Retinal pigment epithelial cell (primary cell): ENCODE data around the gene DCC.

Source experiments
- DNase-seq: peaks from one replicate; pipeline ENCODE4 v3.0.0-alpha.2; 2010; ENCODE audit warnings: low read depth
- H3K4me3 ChIP-seq: 2 replicates; pipeline ENCODE4 v1.5.1; 2011; ENCODE audit warnings: mild to moderate bottlenecking, low read length, control low read depth, moderate library complexity
- CTCF ChIP-seq: conservative IDR thresholded peaks from 2 replicates; pipeline ENCODE4 v1.5.1; 2011; ENCODE audit warnings: low read depth, low read length, control low read depth, inconsistent platforms

DCC gene

GRCh38 chr18:52598921-52599320 is 258.9 kb downstream of the DCC start:
- no peak for TF ChIP-seq CTCF
- no peak for DNase-seq

GRCh38 chr18:52602820-52603219 is 262.8 kb downstream of the DCC start:
- no peak overlapping the region for H3K4me3 ChIP-seq
- no peak for TF ChIP-seq CTCF
- no peak for DNase-seq

More at GRCh38 chr18:52598921-52599320, 258.9 kb downstream of the DCC start:
- H3K4me3 ChIP-seq: no peak overlapping the region

GRCh38 chr18:52605345-52605744 is 265.3 kb downstream of the DCC start:
- TF ChIP-seq CTCF: no peak
- no peak for DNase-seq
- H3K4me3 ChIP-seq: no peak overlapping the region

GRCh38 chr18:52607985-52608384 is 268.0 kb downstream of the DCC start:
- no peak for DNase-seq
- no peak for TF ChIP-seq CTCF
- no peak overlapping the region for H3K4me3 ChIP-seq

GRCh38 chr18:52610451-52611115 is 270.6 kb downstream of the DCC start:
- TF ChIP-seq CTCF: no peak
- DNase-seq: no peak
- H3K4me3 ChIP-seq: no peak overlapping the region

GRCh38 chr18:52612406-52612805 is 272.4 kb downstream of the DCC start:
- no peak for TF ChIP-seq CTCF
- no peak for DNase-seq
- no peak overlapping the region for H3K4me3 ChIP-seq

GRCh38 chr18:52615321-52615720 is 275.3 kb downstream of the DCC start:
- TF ChIP-seq CTCF: no peak
- DNase-seq: no peak
- no peak overlapping the region for H3K4me3 ChIP-seq
